GM18909 (cell line): ENCODE results near the gene SSBP3.
"Not testable (repeated sequence)": the region's sequence is repeated elsewhere in the genome, so short reads cannot be mapped to it uniquely, and the experiment has no call there.

Experiments used
- ATAC-seq: cut with Tn5 transposase; IDR thresholded peaks from one replicate; pipeline ENCODE4 v1.9.1; 2021; ENCODE audit warnings: mild to moderate bottlenecking; ENCODE audit not compliant: unreplicated experiment, poor library complexity

SSBP3 gene

GRCh38 chr1:54233196-54233595 is 173.0 kb downstream of the SSBP3 start:
- not testable (repeated sequence) for ATAC-seq

GRCh38 chr1:54230507-54231339 is 175.5 kb downstream of the SSBP3 start:
- no peak for ATAC-seq

GRCh38 chr1:54229281-54229891 is 176.8 kb downstream of the SSBP3 start:
- no peak for ATAC-seq

- no peak for ATAC-seq
Measured at GRCh38 chr1:54228638-54229079, 177.5 kb downstream of the SSBP3 start.

DNA sequence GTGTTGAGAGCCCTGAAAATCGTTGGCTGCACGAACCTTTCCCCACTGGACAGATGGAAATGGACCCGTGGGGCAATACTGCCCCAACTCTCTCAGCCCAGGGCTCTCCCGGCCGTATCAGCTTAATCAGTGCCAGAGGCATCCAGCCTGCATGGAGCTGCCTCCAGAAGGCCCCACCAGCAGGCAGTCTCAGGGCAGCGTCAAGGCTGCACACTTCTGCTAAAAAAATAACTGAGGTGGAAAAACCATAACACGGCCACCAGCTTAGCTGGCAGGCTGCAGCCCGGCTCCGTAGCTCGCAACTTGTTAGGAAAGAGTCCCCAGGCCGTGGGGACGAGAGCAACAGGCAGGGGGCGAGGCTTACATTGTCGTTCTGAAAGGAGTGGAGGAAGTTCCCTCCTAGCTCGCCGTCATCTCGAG is 178.3 kb downstream of the SSBP3 start:
- ATAC-seq = no peak

DNA sequence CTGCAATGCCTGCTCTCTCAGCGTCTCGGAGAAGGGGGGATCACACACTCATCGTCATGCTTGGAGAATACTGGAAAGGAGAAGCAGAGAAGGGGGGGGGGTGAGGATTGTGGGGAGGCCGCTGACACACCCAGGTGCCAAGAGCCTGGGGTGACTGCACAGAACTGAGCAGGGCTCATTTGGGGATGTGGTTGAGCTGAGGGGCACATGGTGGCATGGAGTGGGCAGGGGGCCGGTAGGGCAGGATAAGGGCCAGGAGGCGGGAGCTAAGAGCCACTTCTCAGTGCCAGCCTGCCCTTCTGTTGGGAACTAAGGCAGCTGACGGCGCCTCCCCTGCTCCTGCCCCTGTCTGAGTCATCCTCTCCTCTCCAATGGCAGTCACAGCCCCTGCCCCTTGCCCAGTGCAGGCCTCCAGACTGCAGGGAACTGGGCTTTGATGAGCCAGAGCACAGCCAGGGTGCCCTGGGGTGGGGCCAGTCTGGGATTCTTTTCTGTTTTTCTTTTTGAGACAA is 179.0 kb downstream of the SSBP3 start:
- ATAC-seq = no peak

DNA sequence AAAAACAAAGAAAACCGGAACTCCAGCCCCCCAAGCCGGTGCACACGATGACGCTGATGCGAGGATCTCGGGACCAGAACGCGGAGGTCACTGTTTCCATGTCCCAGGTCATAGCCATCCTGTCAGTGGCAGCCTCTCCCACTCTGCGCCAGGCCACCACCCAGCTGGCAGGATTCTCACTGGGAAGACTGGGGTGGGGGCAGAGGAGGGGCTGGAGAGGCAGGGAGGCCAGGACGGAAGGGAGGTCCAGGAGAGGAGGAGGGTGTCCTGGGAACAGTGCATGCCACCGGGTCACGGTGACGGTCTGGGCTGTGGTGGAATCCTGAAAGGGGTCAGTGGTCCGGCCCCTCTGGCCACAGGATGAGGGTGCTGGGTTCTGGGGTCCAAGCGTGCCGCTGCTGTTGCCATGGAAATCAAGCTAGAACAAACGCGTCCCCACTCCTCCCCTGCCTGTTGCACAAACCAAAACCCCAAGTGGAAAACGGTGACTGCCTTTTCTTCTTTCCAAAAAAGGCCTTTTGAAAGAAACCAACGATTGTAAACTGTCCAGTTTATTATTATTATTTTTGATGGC is 180.1 kb downstream of the SSBP3 start:
- no peak for ATAC-seq

DNA sequence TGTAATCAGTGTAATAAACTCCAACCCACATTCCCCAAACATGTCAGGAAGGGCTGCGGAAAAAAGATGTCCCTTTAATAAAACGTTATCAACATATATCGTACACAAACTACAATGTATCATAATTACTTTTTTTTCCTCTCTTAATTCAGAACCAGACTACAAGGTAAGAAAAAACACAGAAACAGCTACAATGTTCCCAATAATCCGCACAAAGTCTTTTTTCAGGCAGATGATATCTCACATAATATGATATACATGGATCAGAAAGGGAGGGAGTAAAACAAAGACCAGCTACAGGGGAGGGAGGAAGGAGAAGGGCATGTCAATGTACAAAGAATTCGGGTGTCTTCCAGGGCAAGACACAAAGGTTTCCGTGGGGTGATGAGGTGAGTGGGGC is 180.8 kb downstream of the SSBP3 start:
- ATAC-seq = no peak

GRCh38 chr1:54224233-54224632 is 182.0 kb downstream of the SSBP3 start:
- no peak for ATAC-seq

DNA sequence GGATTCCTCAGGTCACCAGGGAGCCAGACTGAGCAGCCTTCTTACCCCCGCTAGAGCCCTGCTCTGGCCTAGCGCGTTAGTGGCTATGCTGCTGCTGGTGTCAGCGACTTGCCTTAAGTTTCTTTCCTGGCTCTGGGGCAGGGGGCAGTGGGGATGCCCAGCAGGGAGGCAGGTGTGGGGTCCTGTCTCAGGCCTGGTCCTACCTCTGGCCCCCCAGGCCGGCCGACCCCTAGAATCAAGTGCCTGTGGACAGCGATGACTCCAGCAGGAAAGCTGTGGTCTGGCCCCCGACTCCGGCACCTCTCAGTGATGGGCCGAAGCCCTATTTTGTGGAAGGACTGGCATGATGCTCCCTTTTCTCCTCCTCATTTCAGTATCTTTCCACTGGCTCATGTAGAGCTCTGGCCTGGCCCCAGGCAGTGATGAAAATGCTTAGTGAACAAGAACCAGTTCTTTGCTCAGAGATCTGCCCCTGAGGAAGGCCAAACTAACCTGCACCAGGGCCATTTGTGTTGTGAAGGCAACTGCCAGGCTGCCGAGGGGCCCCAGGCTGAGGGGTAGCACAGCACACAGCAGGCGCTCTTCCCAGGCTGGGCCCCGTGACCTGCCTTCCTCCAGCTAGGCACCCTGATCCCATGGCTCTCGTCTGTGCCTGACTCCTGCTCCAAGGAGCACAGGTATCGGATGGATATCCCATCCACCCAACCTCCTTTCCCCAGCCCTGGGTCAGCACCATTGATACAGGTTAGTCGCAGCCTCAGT is 182.6 kb downstream of the SSBP3 start:
- no peak for ATAC-seq

DNA sequence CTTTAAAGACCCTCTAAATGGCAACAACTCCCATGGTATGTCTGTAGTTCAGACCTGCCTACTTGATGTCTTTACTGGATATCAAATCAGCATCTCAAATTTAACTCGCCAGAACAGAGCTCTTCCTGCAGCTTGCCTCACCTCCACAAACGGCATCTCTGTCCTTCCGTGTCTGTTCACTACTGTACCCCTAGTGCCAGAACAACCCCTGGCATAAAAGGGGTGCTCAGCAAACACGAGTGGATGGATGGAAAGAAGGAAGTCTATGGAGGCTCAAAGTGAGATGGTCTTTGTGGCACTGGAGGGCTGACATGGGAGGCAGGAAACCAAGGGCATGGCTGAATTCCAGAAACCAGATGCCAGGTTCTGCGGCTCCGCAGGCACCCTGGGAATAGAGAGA is 183.5 kb downstream of the SSBP3 start:
- no peak for ATAC-seq

DNA sequence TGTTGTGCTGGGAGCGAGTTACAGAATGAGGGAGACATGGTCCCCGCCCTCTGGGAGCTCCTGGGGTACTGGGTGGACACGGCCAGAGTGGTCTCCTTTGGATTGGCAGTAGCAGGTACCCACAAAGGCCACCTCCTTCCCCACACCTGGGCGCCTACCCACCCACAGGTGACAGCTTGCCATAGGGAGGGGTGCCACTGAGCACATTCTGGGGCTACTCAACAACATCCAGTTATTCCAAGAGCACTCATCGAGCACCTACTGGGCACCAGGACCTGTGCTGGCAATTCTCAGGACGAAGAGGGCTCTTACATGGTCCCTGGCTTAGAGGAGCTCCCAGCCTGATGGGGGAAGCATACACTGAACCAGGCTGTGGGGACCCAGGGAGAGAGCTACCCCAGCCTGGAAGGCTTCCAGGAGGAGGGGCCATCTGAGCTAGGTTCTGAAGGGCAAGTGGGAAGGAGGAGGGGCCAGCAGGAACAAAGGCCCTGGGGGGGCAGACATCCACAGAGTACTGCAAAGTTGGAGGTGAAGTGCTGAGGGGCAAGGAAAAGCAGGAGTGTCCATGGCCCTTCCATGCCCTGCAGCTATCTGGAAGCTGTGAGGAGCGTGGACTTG is 184.2 kb downstream of the SSBP3 start:
- ATAC-seq = no peak

GRCh38 chr1:54221113-54221834 is 184.9 kb downstream of the SSBP3 start:
- no peak for ATAC-seq

DNA sequence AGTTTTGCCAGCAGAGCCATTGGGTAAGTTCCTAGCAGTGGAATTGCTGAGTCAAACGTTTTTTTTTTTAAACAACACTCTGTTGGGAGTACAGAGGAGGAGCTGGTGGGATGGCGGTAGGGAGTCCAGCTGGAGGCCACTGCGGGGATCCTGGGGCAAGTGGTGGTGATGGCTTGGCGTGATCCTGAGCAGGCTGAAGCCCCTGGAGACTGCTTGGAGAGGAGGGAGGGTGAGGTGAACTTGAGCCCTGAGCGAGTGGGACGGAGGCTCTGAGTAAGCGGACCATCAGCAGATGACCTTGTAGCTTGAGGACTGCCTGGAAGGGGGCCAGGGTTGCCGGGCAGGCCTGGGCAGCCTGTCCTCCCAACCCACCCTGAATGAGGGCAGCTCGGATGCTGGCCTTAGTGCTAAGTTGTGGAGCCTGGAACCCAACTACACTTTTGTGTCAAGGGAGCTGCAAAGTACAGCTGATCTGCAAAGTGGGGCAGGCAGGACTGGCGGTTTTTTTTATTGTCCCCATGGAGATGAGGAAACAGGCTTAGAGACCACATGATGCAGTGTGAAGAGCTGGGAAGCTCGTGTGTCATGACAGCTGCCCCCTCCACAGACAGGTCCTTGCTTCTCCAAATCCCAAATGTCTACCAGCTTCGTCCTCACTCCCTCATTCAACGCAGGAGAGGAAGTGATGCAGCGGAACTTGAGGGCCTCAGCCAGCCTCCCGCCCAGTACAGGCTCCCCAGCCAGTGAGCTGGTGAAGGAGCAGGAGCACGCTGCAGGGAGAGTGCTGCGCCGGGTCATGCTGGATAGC is 186.0 kb downstream of the SSBP3 start:
- ATAC-seq = no peak

DNA sequence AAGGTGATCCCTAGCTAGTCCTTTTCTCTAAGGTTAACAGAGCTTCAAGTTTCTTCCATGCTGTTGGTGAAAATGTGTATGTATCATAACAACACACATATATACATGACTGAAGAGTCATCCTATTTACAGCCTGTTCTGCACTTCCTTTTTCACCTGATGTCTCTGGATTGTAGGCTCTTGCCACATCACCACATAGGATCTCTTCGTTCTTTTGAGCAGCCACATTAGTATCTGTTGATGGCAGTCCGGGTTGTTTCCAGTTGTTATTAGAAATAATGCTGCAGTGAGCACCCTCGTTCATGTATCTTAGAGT is 186.5 kb downstream of the SSBP3 start:
- no peak for ATAC-seq

DNA sequence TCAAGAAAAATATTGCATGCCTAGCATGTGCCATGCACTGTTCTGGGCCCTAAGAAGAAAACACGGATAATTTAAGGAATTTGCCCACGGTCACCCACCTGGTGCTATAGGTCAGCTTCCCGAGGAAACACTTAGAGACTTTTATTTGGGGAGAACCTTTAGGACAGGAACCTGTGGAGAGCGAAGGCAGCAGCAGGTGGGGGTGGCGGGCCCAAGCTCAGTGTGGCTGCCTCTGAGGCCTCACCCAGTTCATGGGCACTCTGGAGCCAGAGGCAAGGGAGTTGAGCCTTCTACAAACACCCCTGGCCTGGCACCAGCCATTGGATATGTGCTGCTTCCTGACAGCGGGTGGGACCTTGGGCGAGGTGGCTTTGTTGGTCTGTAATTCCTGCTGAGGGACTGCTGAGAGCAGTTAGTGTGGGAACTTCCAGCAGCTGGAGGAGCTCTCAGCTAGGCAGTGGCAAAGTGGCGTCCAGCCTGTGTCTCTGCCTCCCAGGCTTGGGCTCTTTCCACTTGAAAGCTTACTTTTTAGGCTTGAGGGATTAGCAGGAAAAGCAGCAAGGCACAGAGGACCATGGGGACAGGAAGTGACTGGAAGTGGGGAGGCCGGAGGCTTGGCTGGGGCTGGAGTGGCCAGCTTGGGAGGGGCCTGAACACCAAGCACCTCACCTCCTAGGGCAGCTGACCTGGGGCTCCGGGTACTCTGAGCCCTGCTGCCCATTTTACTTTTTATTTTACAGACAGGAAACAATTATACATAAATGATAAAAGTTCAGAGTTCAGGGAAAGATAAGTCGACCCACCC is 187.1 kb downstream of the SSBP3 start:
- no peak for ATAC-seq

DNA sequence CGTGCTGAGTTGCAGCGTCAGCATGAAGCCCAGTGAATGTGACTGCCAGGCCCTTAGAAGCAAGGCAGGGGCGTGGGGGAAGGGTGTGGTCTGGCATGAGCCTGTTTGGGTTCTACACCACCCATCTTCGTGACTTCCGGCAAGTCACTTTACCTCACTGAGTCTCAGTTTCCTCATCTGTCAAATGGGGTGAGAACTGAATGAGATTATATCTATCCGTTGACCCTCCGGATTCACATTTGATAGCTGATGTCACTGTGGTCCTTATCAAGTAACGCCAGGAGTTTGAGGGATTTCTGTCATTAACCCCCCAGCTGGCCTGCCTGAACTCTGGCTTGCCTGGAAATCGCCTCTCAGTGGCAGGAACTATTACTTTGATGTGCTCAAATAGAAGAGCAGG is 190.7 kb downstream of the SSBP3 start:
- ATAC-seq = no peak

- no peak for ATAC-seq
Measured at GRCh38 chr1:54212872-54213271, 193.3 kb downstream of the SSBP3 start.
